Measurements from ENCODE around the gene TPPP.
A peak's percentile ranks its signal among the peaks of the same experiment; 100 is the strongest.

TPPP gene

DNA sequence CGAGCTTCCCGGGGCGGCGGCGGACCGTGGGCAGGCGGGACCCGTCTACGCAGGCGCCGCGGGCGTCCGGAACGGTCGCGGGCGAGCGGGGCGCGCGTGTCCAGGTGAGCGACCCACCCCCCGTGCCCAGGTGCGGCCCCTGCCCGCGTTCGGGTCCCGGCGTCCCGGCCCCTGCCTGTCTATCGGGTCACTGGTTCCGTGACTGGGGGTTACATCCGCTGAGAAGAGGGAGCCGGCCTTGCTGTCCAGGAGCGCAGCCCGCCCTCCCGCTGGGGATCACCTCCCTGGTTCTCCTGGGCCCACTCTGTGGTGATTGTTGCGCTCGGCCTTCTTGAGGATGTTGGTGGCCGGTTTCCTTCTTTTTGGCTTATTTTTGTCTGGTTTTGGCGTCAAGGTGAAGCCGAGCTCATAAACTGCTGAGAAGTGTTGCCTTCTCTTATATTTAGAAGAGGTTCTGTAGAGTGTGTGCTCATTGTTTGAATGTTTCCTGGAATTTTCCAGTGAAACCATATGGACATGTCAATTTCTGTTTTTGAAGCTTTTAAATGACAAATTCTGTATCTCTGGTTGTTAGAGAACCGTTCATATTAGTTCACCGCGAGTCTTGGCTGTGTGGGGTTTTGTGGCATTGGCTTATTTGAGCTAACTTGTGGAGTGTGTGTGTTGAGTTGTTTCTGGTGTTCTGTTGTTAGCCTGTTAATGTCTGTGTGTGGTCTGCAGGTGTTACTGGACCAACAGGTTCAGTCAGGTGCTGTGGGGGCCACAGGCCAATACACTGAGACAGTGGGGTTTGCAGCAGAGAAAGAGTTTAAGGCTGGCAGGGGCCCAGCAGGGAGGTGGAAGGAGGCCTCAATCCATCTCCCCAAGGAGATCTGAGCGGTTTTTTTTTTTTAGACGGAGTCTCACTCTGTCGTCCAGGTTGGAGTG is 80.4 kb downstream of the TPPP start:
- H3K4me3 ChIP-seq (ENCODE audit: low read length) = peak overlapping the region; percentile 93
- H3K27me3 ChIP-seq (replicated peaks; ENCODE audit: insufficient read depth, low read length) = no peaks in the 10 kb centered on the region
- H3K9me2 ChIP-seq (replicated peaks; ENCODE audit: insufficient read depth, low read length) = no peaks in the 10 kb centered on the region
- TF ChIP-seq EZH2 (optimal IDR thresholded peaks at IDR 0.05; ENCODE audit: low read depth, low read length) (no peak), EZH2phosphoT487 (IDR thresholded peaks at IDR 0.05; ENCODE audit: low read length) (no peak)
- TF ChIP-seq, protein P1, sequence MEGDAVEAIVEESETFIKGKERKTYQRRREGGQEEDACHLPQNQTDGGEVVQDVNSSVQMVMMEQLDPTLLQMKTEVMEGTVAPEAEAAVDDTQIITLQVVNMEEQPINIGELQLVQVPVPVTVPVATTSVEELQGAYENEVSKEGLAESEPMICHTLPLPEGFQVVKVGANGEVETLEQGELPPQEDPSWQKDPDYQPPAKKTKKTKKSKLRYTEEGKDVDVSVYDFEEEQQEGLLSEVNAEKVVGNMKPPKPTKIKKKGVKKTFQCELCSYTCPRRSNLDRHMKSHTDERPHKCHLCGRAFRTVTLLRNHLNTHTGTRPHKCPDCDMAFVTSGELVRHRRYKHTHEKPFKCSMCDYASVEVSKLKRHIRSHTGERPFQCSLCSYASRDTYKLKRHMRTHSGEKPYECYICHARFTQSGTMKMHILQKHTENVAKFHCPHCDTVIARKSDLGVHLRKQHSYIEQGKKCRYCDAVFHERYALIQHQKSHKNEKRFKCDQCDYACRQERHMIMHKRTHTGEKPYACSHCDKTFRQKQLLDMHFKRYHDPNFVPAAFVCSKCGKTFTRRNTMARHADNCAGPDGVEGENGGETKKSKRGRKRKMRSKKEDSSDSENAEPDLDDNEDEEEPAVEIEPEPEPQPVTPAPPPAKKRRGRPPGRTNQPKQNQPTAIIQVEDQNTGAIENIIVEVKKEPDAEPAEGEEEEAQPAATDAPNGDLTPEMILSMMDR (IDR thresholded peaks at IDR 0.05; ENCODE audit: low read length) = no peak
- DNase-seq = peak; percentile 24
- H4K20me1 ChIP-seq (ENCODE audit: insufficient read depth, low read length) = no peaks in the 10 kb centered on the region
- H3K9me3 ChIP-seq (replicated peaks; ENCODE audit: insufficient read depth, low read length) = no peaks in the 10 kb centered on the region
- H3K36me3 ChIP-seq (replicated peaks; ENCODE audit: insufficient read depth, low read length) = no peaks in the 10 kb centered on the region; the same call in 1 of the 2 replicates
- peak overlapping the region; percentile 83 for H2AFZ ChIP-seq (ENCODE audit: low read length)
- H3K4me2 ChIP-seq (ENCODE audit: low read depth, low read length) = peak overlapping the region; percentile 64
- peak overlapping the region; percentile 67 for H3K9ac ChIP-seq (ENCODE audit: low read length)
- H3F3A ChIP-seq (ENCODE audit: insufficient read depth, low read length) = peaks cover 2% of the 10 kb centered on the region
- peaks cover 7% of the 10 kb centered on the region for H3K4me1 ChIP-seq (ENCODE audit: low read length)
- H3K27ac ChIP-seq (ENCODE audit: low read length) = no peak overlapping the region
- H3K79me2 ChIP-seq (ENCODE audit: low read length) = peaks cover 60% of the 10 kb centered on the region

GRCh38 chr5:611731-612486 is 81.2 kb downstream of the TPPP start, which contains the start of gene CEP72:
Gene CEP72 (plus strand): TSS chr5:612340. CDS start chr5:612362, 22 bp downstream.
- TF ChIP-seq, protein P1 (IDR thresholded peaks at IDR 0.05; ENCODE audit: low read length) = no peak
- no peak for TF ChIP-seq EZH2phosphoT487 (IDR thresholded peaks at IDR 0.05; ENCODE audit: low read length)
- TF ChIP-seq EZH2 (optimal IDR thresholded peaks at IDR 0.05; ENCODE audit: low read depth, low read length) = no peak
- H2AFZ ChIP-seq (ENCODE audit: low read length) = peak within 1 kb of the TSS; percentile 83

GRCh38 chr5:610744-611730 is 82.1 kb downstream of the TPPP start:
- H3K9ac ChIP-seq (ENCODE audit: low read length) = peak overlapping the region; percentile 62; the same call in 1 of the 2 replicates
- no peak overlapping the region for H3K27ac ChIP-seq (ENCODE audit: low read length)
- H3K9me2 ChIP-seq (replicated peaks; ENCODE audit: insufficient read depth, low read length) = no peaks in the 10 kb centered on the region
- peaks cover 43% of the 10 kb centered on the region for H3K79me2 ChIP-seq (ENCODE audit: low read length)
- H3K27me3 ChIP-seq (replicated peaks; ENCODE audit: insufficient read depth, low read length) = no peaks in the 10 kb centered on the region
- TF ChIP-seq, protein P1 (IDR thresholded peaks at IDR 0.05; ENCODE audit: low read length) = no peak
- TF ChIP-seq EZH2phosphoT487 (IDR thresholded peaks at IDR 0.05; ENCODE audit: low read length) = no peak
- TF ChIP-seq EZH2 (optimal IDR thresholded peaks at IDR 0.05; ENCODE audit: low read depth, low read length) = no peak
- no peak for DNase-seq
- H3K36me3 ChIP-seq (replicated peaks; ENCODE audit: insufficient read depth, low read length) = no peaks in the 10 kb centered on the region; the same call in 1 of the 2 replicates
- peak overlapping the region; percentile 59 for H2AFZ ChIP-seq (ENCODE audit: low read length)
- H4K20me1 ChIP-seq (ENCODE audit: insufficient read depth, low read length) = no peaks in the 10 kb centered on the region
- peaks cover 20% of the 10 kb centered on the region for H3K4me1 ChIP-seq (ENCODE audit: low read length)
- H3K4me2 ChIP-seq (ENCODE audit: low read depth, low read length) = peak overlapping the region; percentile 97
- H3K4me3 ChIP-seq (ENCODE audit: low read length) = peak overlapping the region; percentile 93
- peaks cover 12% of the 10 kb centered on the region for H3F3A ChIP-seq (ENCODE audit: insufficient read depth, low read length)
- no peaks in the 10 kb centered on the region for H3K9me3 ChIP-seq (replicated peaks; ENCODE audit: insufficient read depth, low read length)

More at GRCh38 chr5:611731-612486, 81.2 kb downstream of the TPPP start, which contains the start of gene CEP72:
- H3K4me1 ChIP-seq (ENCODE audit: low read length) = peaks cover 15% of the 10 kb centered on the region
- no peaks in the 10 kb centered on the region for H3K9me2 ChIP-seq (replicated peaks; ENCODE audit: insufficient read depth, low read length)
- H3K79me2 ChIP-seq (ENCODE audit: low read length) = peaks cover 52% of the 10 kb centered on the region
- DNase-seq = peak; percentile 90
- peak within 1 kb of the TSS; percentile 93 for H3K4me3 ChIP-seq (ENCODE audit: low read length)
- peak within 1 kb of the TSS; percentile 97 for H3K4me2 ChIP-seq (ENCODE audit: low read depth, low read length)
- no peak within 1 kb of the TSS for H3K27ac ChIP-seq (ENCODE audit: low read length)
- H4K20me1 ChIP-seq (ENCODE audit: insufficient read depth, low read length) = no peaks in the 10 kb centered on the region
- H3K36me3 ChIP-seq (replicated peaks; ENCODE audit: insufficient read depth, low read length) = no peaks in the 10 kb centered on the region; the same call in 1 of the 2 replicates
- H3K27me3 ChIP-seq (replicated peaks; ENCODE audit: insufficient read depth, low read length) = no peaks in the 10 kb centered on the region
- peaks cover 11% of the 10 kb centered on the region for H3F3A ChIP-seq (ENCODE audit: insufficient read depth, low read length)
- no peaks in the 10 kb centered on the region for H3K9me3 ChIP-seq (replicated peaks; ENCODE audit: insufficient read depth, low read length)
- H3K9ac ChIP-seq (ENCODE audit: low read length) = peak within 1 kb of the TSS; percentile 67
